Panc1 (cell line): Measurements from ENCODE around the gene ZNF789. TPM values are rescaled to one million over a fixed set of nuclear protein-coding genes. Genes with fewer than 3 reads are reported as not detected.
A peak's percentile ranks its signal among the peaks of the same experiment; 100 is the strongest.

ENCODE experiments used
- ATAC-seq: fragments of 200-7000 bp; cut with Tn5 transposase; 2 replicates; pipeline ENCODE4 v1.9.1; 2020; ENCODE audit warnings: mild to moderate bottlenecking, moderate library complexity
- BruUV-seq: library from RNA; stranded (reverse); fragments of 400-500 nt; replicated peaks from 2 replicates; lab custom pipeline; 2021; lab: Mats Ljungman, UMichigan
- CTCF ChIA-PET: fragments of 300-600 bp; sonication (Branson Sonifier 250); formaldehyde crosslinking; loops from one replicate; lab custom pipeline; 2022; ENCODE audit warnings: antibody characterized with exemption; lab: Charles Lee
- POLR2A ChIA-PET: fragments of 300-600 bp; sonication (Branson Sonifier 250); formaldehyde crosslinking; loops from one replicate; lab custom pipeline; 2022; ENCODE audit warnings: antibody characterized with exemption; lab: Charles Lee
- DNase-seq: peaks from one replicate; pipeline ENCODE4 v3.0.0-alpha.2; 2010; ENCODE audit warnings: low read depth, low spot score
- H3K27ac ChIP-seq: 2 replicates; pipeline ENCODE4 v1.5.1; 2011; ENCODE audit warnings: mild to moderate bottlenecking, low read length, inconsistent platforms
- H3K27me3 ChIP-seq: fragments of 200-500 bp; sonication (Bioruptor generic); 2 replicates; pipeline ENCODE4 v1.6.0; 2014; ENCODE audit warnings: low read length, inconsistent platforms; ENCODE audit not compliant: control insufficient read depth, insufficient read depth
- H3K36me3 ChIP-seq: fragments of 200-500 bp; sonication (Bioruptor generic); 2 replicates; pipeline ENCODE4 v1.5.1; 2014; ENCODE audit warnings: inconsistent platforms, mild to moderate bottlenecking, low read length, moderate library complexity; ENCODE audit not compliant: control insufficient read depth, insufficient read depth
- H3K4me1 ChIP-seq: 2 replicates; pipeline ENCODE4 v1.5.1; 2011; ENCODE audit warnings: inconsistent platforms, mild to moderate bottlenecking, low read length, moderate library complexity; ENCODE audit not compliant: control insufficient read depth, insufficient read depth
- H3K4me3 ChIP-seq, 2 experiments: 2 replicates each; pipeline ENCODE4 v1.5.1; 2011 to 2012; ENCODE audit warnings: low read depth in 2 of 2, low read length in 2 of 2, mild to moderate bottlenecking in 2 of 2, inconsistent platforms in 1 of 2, moderate library complexity in 1 of 2
- H3K9me3 ChIP-seq: fragments of 200-500 bp; sonication (Bioruptor generic); 2 replicates; pipeline ENCODE4 v1.5.1; 2014; ENCODE audit warnings: low read depth, mild to moderate bottlenecking, inconsistent platforms, low read length, moderate library complexity; ENCODE audit not compliant: control insufficient read depth, insufficient read depth
- POLR2AphosphoS5 ChIP-seq: IDR thresholded peaks from 2 replicates; pipeline ENCODE4 v1.6.1; 2012; ENCODE audit warnings: mild to moderate bottlenecking, low read depth, low read length, moderate library complexity
- SIN3A ChIP-seq: IDR thresholded peaks from 2 replicates; pipeline ENCODE4 v1.6.1; 2012; ENCODE audit warnings: low read depth, mild to moderate bottlenecking, low read length, moderate library complexity, borderline replicate concordance; ENCODE audit not compliant: insufficient read depth
- TCF7L2 ChIP-seq: IDR thresholded peaks from 2 replicates; pipeline ENCODE4 v1.6.1; 2011; ENCODE audit warnings: mild to moderate bottlenecking, low read depth, low read length, inconsistent platforms
- in situ Hi-C: cut with HindIII; loops from 2 replicates; pipeline ENCODE4 v1.10.0; 2016; ENCODE audit warnings: low sequenced_read_pairs, low pct_unique_long_range_greater_than_20kb
- intact Hi-C: fragments of 100-400 bp; cut with micrococcal nuclease; formaldehyde crosslinking; loops from one replicate; pipeline ENCODE4 v1.10.0; 2022; ENCODE audit not compliant: unreplicated experiment
- total RNA-seq: library from RNA; stranded (reverse); gene quantifications from one replicate; pipeline ENCODE4 v1.2.1, GENCODE V29; 2021; ENCODE audit not compliant: unreplicated experiment
- TF ChIP-seq, protein P1 (sequence below), 2 experiments: IDR thresholded peaks; 2 replicates each; pipeline ENCODE4 v1.6.1; 2011 to 2012; ENCODE audit warnings: low read depth in 2 of 2, control low read depth in 1 of 2, low read length in 1 of 2, mild to moderate bottlenecking in 1 of 2, moderate library complexity in 1 of 2; ENCODE audit not compliant: insufficient read depth in 1 of 2
- TF ChIP-seq, protein P2 (sequence below): fragments of 450-650 bp; IDR thresholded peaks from 2 replicates; pipeline ENCODE4 v1.5.1; 2017; ENCODE audit warnings: mild to moderate bottlenecking

The ZNF789 gene
- total RNA-seq, 1 experiment from 2014 or later = 15.1 TPM

DNA sequence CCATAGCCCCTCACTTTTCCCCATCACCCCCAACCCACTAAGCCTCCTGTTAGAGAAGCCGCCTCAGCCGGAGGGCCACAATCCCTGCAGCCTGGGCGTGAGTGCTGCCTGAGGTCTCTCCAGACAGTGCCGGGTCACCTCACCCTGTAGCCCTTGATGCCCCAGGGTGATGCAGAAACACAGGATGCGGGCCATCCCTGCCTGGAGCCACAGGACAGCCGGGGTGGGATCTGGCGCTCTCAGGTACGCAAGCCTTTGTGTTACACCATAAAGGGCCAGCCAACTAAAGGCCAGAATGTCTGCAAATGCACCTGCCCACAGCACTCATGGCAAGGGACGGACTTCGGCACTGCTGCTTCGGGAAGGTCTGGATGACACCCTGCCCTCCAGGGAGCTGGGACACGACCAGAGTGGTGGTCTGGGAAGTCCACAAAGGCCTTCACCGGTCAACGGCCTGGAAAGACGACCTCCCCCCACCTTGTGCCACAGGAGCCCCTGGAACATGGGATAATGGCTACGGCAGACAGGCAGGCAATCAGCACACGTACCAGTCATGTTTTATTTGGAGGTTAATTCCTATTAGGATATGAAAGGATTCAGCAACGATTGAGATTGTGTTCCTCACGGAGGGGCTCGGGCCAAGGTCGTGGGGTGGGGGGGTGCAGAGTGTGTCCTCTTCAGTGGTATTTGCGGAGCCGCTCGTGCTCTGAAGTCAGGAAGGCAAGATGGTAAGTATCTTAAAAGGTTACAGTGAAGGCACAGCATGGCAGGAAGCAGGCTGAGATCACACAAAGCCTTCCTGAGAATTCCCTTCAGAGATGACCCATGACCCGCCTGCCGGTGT lies 14.8 kb upstream of the ZNF789 start:
- no peaks in the 10 kb centered on the region for H3K27me3 ChIP-seq
- no peaks in the 10 kb centered on the region for H3K9me3 ChIP-seq
- intact Hi-C loops (no loop called here), in situ Hi-C loops (no loop called here)
- H3K36me3 ChIP-seq = peaks cover 12% of the 10 kb centered on the region
- H3K4me1 ChIP-seq = no peaks in the 10 kb centered on the region
- DNase-seq (no peak), ATAC-seq (0 out of 2 replicates have a peak, but pooled peaks have one; percentile 12)
- no peak overlapping the region for H3K27ac ChIP-seq
- POLR2A ChIA-PET = interaction anchor here (0.5 to 0.6 kb wide), 2 partner anchors 11 to 12 kb away, joined by 3 to 5 read pairs; no protein-coding TSS in a partner anchor
- TF ChIP-seq, protein P1, sequence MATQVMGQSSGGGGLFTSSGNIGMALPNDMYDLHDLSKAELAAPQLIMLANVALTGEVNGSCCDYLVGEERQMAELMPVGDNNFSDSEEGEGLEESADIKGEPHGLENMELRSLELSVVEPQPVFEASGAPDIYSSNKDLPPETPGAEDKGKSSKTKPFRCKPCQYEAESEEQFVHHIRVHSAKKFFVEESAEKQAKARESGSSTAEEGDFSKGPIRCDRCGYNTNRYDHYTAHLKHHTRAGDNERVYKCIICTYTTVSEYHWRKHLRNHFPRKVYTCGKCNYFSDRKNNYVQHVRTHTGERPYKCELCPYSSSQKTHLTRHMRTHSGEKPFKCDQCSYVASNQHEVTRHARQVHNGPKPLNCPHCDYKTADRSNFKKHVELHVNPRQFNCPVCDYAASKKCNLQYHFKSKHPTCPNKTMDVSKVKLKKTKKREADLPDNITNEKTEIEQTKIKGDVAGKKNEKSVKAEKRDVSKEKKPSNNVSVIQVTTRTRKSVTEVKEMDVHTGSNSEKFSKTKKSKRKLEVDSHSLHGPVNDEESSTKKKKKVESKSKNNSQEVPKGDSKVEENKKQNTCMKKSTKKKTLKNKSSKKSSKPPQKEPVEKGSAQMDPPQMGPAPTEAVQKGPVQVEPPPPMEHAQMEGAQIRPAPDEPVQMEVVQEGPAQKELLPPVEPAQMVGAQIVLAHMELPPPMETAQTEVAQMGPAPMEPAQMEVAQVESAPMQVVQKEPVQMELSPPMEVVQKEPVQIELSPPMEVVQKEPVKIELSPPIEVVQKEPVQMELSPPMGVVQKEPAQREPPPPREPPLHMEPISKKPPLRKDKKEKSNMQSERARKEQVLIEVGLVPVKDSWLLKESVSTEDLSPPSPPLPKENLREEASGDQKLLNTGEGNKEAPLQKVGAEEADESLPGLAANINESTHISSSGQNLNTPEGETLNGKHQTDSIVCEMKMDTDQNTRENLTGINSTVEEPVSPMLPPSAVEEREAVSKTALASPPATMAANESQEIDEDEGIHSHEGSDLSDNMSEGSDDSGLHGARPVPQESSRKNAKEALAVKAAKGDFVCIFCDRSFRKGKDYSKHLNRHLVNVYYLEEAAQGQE (IDR thresholded peaks at IDR 0.05; ENCODE audit: insufficient read depth in 1 of 2, low read depth in 2 of 2, low read length in 1 of 2) = no peak
- TF ChIP-seq POLR2AphosphoS5 (peak; percentile 49; the same call in 1 of the 2 replicates), SIN3A (no peak)
- no peak overlapping the region for H3K4me3 ChIP-seq
- BruUV-seq = no TSS peak
- CTCF ChIA-PET = no interaction called here

DNA sequence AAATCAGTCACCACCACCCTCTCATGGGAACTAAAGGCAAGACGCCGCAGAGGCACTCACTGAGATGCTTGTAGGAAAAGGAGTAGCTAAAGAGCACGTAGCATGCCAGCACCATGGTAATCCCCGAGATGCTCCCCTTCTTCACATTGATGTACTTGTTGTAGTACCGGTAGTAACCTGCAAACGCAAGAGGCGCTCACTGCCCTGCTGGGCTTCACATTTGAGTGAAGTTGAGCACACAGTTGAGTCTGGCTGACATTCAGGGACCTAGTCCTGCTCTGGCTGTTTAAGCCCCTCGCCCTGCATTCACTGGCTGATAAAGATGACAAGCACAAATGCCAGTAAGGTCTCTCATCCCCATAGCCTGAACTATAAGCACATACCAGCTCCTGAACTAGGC lies 13.6 kb upstream of the ZNF789 start:
- no peaks in the 10 kb centered on the region for H3K9me3 ChIP-seq
- ChIA-PET CTCF (no interaction called here), POLR2A (no interaction called here)
- TF ChIP-seq POLR2AphosphoS5 (no peak), SIN3A (0 out of 2 replicates have a peak, but pooled peaks have one; percentile 20), TCF7L2 (no peak)
- TF ChIP-seq, protein P2, sequence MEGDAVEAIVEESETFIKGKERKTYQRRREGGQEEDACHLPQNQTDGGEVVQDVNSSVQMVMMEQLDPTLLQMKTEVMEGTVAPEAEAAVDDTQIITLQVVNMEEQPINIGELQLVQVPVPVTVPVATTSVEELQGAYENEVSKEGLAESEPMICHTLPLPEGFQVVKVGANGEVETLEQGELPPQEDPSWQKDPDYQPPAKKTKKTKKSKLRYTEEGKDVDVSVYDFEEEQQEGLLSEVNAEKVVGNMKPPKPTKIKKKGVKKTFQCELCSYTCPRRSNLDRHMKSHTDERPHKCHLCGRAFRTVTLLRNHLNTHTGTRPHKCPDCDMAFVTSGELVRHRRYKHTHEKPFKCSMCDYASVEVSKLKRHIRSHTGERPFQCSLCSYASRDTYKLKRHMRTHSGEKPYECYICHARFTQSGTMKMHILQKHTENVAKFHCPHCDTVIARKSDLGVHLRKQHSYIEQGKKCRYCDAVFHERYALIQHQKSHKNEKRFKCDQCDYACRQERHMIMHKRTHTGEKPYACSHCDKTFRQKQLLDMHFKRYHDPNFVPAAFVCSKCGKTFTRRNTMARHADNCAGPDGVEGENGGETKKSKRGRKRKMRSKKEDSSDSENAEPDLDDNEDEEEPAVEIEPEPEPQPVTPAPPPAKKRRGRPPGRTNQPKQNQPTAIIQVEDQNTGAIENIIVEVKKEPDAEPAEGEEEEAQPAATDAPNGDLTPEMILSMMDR = no peak
- TF ChIP-seq, protein P1 (IDR thresholded peaks at IDR 0.05; ENCODE audit: insufficient read depth in 1 of 2, low read depth in 2 of 2, low read length in 1 of 2) = no peak
- no peak overlapping the region for H3K4me3 ChIP-seq
- H3K4me1 ChIP-seq = no peaks in the 10 kb centered on the region
- H3K36me3 ChIP-seq = peaks cover 11% of the 10 kb centered on the region
- DNase-seq (no peak), ATAC-seq (0 out of 2 replicates have a peak, but pooled peaks have one; percentile 32)
- H3K27ac ChIP-seq = no peak overlapping the region
- H3K27me3 ChIP-seq = no peaks in the 10 kb centered on the region
- intact Hi-C loops = no loop called here
- no TSS peak for BruUV-seq
- in situ Hi-C loops = no loop called here
